IPS-15b (cell line): Measurements from ENCODE around the gene EIF2S2.
"Not testable (repeated sequence)": the region's sequence is repeated elsewhere in the genome, so short reads cannot be mapped to it uniquely, and the experiment has no call there.

Experiments used
- H3K27me3 ChIP-seq: one replicate; pipeline ENCODE4 v1.6.1; 2013; ENCODE audit warnings: low read length; ENCODE audit not compliant: control insufficient read depth, insufficient read depth
- H3K36me3 ChIP-seq: one replicate; pipeline ENCODE4 v1.6.1; 2013; ENCODE audit warnings: low read length; ENCODE audit not compliant: control insufficient read depth, insufficient read depth
- H3K4me1 ChIP-seq: one replicate; pipeline ENCODE4 v1.6.1; 2013; ENCODE audit warnings: mild to moderate bottlenecking, low read length; ENCODE audit not compliant: control insufficient read depth, insufficient read depth
- H3K4me3 ChIP-seq: one replicate; pipeline ENCODE4 v1.5.1; 2013; ENCODE audit warnings: low read depth, low read length
- H3K9ac ChIP-seq: one replicate; pipeline ENCODE4 v1.6.1; 2013; ENCODE audit warnings: low read depth, mild to moderate bottlenecking, low read length
- H3K9me3 ChIP-seq: one replicate; pipeline ENCODE4 v1.6.1; 2013; ENCODE audit warnings: mild to moderate bottlenecking, low read length; ENCODE audit not compliant: control insufficient read depth, insufficient read depth

EIF2S2 gene

DNA sequence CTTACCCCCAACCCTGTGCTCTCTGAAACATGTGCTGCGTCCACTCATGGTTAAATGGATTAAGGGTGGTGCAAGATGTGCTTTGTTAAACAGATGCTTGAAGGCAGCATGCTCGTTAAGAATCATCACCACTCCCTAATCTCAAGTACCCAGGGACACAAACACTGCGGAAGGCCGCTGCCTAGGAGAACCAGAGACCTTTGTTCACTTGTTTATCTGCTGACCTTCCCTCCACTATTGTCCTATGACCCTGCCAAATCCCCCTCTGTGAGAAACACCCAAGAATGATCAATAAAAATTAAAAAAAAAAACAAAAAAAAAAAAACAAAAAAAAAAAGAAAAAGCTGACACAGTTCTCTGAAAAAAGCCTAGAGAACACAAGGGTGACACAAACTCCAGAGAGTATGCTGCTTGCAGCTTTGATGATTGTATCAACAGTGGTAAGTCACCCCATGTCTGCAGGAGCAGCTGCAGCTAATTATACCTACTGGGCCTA, 21.4 kb upstream of the EIF2S2 start:
- H3K9me3 ChIP-seq, H3K27me3 ChIP-seq, H3K4me3 ChIP-seq, H3K36me3 ChIP-seq, H3K9ac ChIP-seq, H3K4me1 ChIP-seq: not testable (repeated sequence)

DNA sequence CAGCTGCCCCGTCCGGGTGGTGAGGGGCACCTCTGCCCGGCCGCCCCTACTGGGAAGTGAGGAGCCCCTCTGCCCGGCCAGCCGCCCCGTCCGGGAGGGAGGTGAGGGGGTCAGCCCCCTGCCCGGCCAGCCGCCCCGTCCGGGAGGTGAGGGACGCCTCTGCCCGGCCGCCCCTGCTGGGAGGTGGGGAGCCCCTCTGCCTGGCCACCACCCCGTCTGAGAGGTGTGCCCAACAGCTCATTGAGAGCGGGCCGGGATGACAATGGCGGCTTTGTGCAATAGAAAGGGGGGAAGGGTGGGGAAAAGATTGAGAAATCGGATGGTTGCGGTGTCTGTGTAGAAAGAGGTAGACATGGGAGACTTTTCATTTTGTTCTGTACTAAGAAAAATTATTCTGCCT, 20.9 kb upstream of the EIF2S2 start:
- H3K9ac ChIP-seq, H3K9me3 ChIP-seq, H3K36me3 ChIP-seq, H3K4me1 ChIP-seq, H3K27me3 ChIP-seq, H3K4me3 ChIP-seq: not testable (repeated sequence)

- H3K27me3 ChIP-seq, H3K4me1 ChIP-seq, H3K9me3 ChIP-seq, H3K36me3 ChIP-seq, H3K4me3 ChIP-seq, H3K9ac ChIP-seq: not testable (repeated sequence)
Measured at GRCh38 chr20:34132491-34132890, 20.4 kb upstream of the EIF2S2 start.

GRCh38 chr20:34131491-34131890, 19.4 kb upstream of the EIF2S2 start:
- Histone ChIP-seq H3K27me3 (no peaks in the 10 kb centered on the region), H3K9ac (no peak overlapping the region), H3K4me3 (no peak overlapping the region), H3K9me3 (no peaks in the 10 kb centered on the region), H3K36me3 (no peaks in the 10 kb centered on the region), H3K4me1 (no peaks in the 10 kb centered on the region)

DNA sequence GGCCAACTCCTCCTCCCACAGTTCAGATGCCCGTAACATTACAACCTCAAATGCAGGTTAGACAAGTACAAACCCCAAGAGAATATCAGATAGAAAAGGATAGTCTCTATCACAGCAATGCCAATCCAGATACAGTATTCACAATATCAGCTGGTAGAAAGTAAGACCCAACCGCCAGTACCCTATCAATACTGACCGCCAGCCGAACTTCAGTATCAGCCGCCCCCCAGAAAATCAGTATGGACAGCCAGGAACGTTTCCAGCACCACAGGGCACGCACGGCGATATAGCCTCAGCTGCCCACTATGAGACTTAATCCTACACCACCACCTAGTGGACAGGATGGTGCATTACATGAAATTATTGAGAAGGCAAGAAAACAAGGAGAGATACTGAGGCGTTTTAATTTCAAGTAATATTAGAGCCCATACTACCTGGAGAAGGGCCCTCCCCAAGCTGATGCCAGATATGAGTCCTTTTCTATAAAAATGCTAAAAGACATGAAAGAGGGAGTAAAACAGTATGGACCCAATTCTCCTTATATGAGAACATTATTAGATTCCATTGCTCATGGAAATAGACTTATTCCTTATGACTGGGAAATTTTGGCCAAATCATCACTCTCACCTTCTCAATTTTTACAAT, 17.6 kb upstream of the EIF2S2 start:
- no peak overlapping the region for H3K4me3 ChIP-seq
- no peaks in the 10 kb centered on the region for H3K27me3 ChIP-seq
- no peaks in the 10 kb centered on the region for H3K36me3 ChIP-seq
- H3K9ac ChIP-seq, result no peak overlapping the region
- H3K4me1 ChIP-seq, result no peaks in the 10 kb centered on the region
- H3K9me3 ChIP-seq, result no peaks in the 10 kb centered on the region

- Histone ChIP-seq H3K4me3 (no peak overlapping the region), H3K27me3 (no peaks in the 10 kb centered on the region), H3K4me1 (no peaks in the 10 kb centered on the region), H3K9ac (no peak overlapping the region), H3K9me3 (no peaks in the 10 kb centered on the region), H3K36me3 (no peaks in the 10 kb centered on the region)
Measured at GRCh38 chr20:34127792-34128191, 15.7 kb upstream of the EIF2S2 start.

DNA sequence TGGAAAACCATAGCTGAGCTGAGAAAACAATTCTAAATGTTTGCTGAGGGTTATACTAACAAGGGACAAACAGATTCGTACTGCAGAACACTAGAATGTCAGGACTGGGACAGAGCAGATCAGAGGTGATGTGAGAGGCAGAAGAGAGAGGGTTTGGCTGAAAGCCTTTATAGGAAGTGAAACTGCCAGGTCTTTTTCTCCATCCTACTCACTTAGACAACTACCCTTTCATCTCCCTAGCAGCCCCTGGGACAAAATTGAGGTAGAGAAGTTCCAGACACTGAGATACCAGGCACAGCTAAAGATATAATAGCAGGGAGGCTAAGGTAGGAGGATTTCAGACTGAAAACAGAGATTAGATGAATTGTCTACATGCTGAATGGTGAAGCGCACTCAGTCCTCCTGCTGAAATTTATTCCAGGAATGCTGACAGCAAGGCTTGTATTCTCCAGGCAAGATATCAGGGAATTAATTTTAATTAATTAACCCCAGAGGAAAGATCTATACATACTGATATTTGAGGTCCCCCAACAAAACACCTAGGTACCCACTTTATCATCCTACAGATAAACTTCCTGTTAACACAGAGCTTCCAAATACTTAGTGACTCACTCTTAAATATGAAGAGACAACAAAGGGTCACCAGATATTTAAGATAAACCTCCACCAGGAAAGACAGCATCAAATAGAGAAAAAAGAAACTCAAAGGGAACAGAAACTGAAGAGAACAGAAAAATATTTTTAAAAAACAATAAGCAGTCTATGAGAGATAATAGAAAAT, 12.6 kb upstream of the EIF2S2 start:
- Histone ChIP-seq H3K27me3 (no peaks in the 10 kb centered on the region), H3K4me3 (no peak overlapping the region), H3K4me1 (no peaks in the 10 kb centered on the region), H3K9ac (no peak overlapping the region), H3K36me3 (no peaks in the 10 kb centered on the region), H3K9me3 (no peaks in the 10 kb centered on the region)

DNA sequence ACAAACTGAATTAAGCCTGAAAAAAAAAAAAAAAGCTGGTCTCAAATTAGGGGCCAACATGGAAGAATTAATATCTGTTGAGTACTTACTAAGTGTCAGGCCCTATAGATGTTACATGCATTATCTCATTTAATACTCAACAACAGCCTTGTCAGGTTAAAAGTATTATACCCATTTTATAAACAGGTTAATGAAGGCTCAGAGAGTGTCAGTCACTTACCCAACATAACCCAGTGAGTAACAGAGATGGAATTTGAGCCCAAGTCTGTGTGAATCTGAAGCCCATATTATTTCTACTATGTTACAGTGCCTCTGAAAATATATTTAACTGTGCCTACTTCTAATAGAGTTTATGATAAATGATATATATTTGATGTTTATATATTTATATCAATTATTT, 11.3 kb upstream of the EIF2S2 start:
- H3K9me3 ChIP-seq, result no peaks in the 10 kb centered on the region
- H3K36me3 ChIP-seq, result no peaks in the 10 kb centered on the region
- H3K4me3 ChIP-seq, result no peak overlapping the region
- H3K4me1 ChIP-seq, result no peaks in the 10 kb centered on the region
- peaks cover 4% of the 10 kb centered on the region for H3K27me3 ChIP-seq
- H3K9ac ChIP-seq, result no peak overlapping the region

- Histone ChIP-seq H3K4me3 (no peak overlapping the region), H3K9me3 (no peaks in the 10 kb centered on the region), H3K9ac (no peak overlapping the region), H3K27me3 (peaks cover 4% of the 10 kb centered on the region), H3K4me1 (no peaks in the 10 kb centered on the region), H3K36me3 (no peaks in the 10 kb centered on the region)
Measured at GRCh38 chr20:34122274-34122980, 10.4 kb upstream of the EIF2S2 start.

GRCh38 chr20:34120213-34120612, 8.2 kb upstream of the EIF2S2 start:
- no peak overlapping the region for H3K4me3 ChIP-seq

DNA sequence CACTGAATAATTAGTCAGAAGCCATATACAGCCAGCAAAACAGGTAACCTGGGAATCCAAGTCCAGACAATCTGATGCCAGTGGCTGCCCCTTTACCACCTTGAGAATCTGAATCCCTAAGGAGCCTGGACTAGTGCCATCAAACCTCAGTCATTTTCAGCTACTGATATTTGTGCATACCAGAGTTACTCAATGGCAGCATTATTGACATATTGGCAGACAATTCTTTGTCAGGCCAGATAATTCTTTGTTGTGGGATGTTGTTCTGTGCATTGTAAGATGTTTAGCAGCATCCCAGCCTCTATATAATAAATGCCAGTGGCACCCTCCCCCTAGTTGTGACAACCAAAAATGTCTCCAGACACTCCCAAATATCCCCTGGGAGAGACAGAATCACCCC, 3.2 kb upstream of the EIF2S2 start:
- no peak overlapping the region for H3K9ac ChIP-seq
- no peaks in the 10 kb centered on the region for H3K4me1 ChIP-seq
- peaks cover 4% of the 10 kb centered on the region for H3K36me3 ChIP-seq
- H3K27me3 ChIP-seq, result peaks cover 4% of the 10 kb centered on the region
- H3K9me3 ChIP-seq, result no peaks in the 10 kb centered on the region
- H3K4me3 ChIP-seq, result no peak overlapping the region

More at GRCh38 chr20:34120213-34120612, 8.2 kb upstream of the EIF2S2 start:
- H3K4me1 ChIP-seq, result no peaks in the 10 kb centered on the region
- peaks cover 4% of the 10 kb centered on the region for H3K27me3 ChIP-seq
- no peaks in the 10 kb centered on the region for H3K36me3 ChIP-seq
- no peaks in the 10 kb centered on the region for H3K9me3 ChIP-seq
- H3K9ac ChIP-seq, result no peak overlapping the region

DNA sequence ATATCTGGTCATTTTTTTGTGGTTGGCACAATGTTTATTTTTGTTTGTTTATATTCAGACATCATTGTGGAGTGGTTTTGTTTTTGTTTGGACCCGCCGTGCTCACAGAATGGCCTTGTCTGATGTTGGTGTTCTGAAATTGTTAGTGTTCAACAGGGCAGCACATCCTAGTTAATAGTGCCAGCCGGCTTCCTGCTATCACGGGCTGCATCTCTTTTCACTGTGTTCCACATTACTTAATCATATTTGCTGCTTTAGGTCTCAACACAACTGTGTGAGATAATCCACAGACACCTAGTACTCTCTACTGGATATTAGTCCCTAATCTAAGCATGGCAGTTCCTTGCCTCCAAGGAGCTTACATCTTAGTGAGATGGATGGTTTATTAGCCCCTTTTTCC, 2.8 kb upstream of the EIF2S2 start:
- Histone ChIP-seq H3K27me3 (peaks cover 4% of the 10 kb centered on the region), H3K9ac (no peak overlapping the region), H3K4me1 (no peaks in the 10 kb centered on the region), H3K9me3 (no peaks in the 10 kb centered on the region), H3K36me3 (peaks cover 4% of the 10 kb centered on the region), H3K4me3 (no peak overlapping the region)
